GM12864 (cell line): ENCODE measurements around the gene EEF1AKMT1.

ENCODE experiments used
- DNase-seq: peaks from one replicate; pipeline ENCODE4 v3.0.0-alpha.2; 2011; ENCODE audit warnings: low read depth
- H3K4me3 ChIP-seq: 2 replicates; pipeline ENCODE4 v1.5.1; 2011; ENCODE audit warnings: mild to moderate bottlenecking, low read depth, low read length, control low read depth
- TF ChIP-seq, protein P1 (sequence below): IDR thresholded peaks from 2 replicates; pipeline ENCODE4 v1.5.1; 2011; ENCODE audit warnings: low read depth, mild to moderate bottlenecking, moderate library complexity, low read length, control low read depth, inconsistent platforms; ENCODE audit errors: missing control alignments

Gene EEF1AKMT1

DNA sequence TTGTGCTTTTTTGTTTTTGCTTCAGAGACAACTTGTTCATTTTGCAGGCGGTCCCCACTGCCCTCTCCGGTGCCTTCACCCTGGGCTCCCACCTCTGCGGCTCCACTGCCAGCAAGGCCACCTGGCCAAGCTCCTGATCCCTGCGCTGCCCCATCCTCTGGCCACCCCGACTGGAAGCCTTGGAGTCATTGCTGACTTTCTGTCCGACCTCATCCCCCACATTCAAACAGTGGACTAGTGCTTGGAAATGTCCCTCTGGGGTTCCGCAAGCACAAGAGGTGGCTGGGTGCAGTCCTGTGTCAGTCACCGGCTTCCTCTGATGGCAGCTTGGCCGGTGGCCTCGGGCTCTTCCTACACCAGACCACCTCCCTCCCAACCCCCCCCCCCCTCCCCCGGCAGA, 53.3 kb downstream of the EEF1AKMT1 start:
- TF ChIP-seq, protein P1, sequence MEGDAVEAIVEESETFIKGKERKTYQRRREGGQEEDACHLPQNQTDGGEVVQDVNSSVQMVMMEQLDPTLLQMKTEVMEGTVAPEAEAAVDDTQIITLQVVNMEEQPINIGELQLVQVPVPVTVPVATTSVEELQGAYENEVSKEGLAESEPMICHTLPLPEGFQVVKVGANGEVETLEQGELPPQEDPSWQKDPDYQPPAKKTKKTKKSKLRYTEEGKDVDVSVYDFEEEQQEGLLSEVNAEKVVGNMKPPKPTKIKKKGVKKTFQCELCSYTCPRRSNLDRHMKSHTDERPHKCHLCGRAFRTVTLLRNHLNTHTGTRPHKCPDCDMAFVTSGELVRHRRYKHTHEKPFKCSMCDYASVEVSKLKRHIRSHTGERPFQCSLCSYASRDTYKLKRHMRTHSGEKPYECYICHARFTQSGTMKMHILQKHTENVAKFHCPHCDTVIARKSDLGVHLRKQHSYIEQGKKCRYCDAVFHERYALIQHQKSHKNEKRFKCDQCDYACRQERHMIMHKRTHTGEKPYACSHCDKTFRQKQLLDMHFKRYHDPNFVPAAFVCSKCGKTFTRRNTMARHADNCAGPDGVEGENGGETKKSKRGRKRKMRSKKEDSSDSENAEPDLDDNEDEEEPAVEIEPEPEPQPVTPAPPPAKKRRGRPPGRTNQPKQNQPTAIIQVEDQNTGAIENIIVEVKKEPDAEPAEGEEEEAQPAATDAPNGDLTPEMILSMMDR, result no peak

DNA sequence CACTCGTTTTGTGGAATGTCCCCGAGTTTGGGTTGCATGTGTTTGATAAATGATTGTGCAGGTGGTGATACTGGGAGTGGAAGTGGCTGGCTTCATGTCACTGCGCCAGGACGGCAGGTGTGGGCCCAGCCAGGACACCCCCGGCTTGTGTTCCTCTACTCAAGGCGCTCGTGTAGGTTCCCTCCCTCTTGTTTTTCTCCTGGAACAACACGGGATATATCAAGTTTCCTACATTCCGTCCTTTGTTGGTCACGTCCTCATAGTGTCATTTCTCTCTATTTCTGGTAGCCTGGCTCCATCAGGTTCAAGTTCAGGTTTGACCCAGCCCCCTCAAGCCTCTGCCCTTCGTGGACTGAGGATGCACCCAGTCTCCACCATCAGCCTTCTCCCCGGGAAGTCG, 54.0 kb downstream of the EEF1AKMT1 start:
- DNase-seq, result no peak
- TF ChIP-seq, protein P1, result no peak
- no peak overlapping the region for H3K4me3 ChIP-seq

More for the DNA sequence above, 53.3 kb downstream of the EEF1AKMT1 start:
- no peak overlapping the region for H3K4me3 ChIP-seq
- DNase-seq, result no peak

GRCh38 chr13:20718958-20719566, 54.7 kb downstream of the EEF1AKMT1 start:
- TF ChIP-seq, protein P1, result no peak
- DNase-seq, result no peak
- H3K4me3 ChIP-seq, result no peak overlapping the region

GRCh38 chr13:20717581-20718542, 55.9 kb downstream of the EEF1AKMT1 start:
- DNase-seq, result no peak

DNA sequence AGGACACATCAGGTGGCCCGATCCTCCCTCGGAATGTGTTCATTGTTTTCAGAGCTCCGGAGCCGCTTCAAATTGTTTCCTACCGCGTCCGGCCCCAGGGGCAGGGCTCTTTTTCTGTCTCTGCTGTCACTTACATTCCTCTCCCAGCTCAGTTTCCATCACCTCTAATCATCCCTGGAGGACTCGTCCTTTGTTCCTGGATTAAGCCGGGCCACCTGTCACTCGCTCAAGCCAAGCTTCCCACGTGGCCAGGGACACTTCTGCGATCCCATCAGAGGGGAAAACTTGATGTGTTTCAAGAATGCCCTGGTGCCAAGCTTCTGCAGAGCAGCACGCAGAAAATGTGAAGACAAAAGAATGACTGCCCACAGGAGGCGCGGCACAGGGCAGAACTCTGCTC, 56.8 kb downstream of the EEF1AKMT1 start:
- no peak for DNase-seq
- TF ChIP-seq, protein P1, result no peak

More at GRCh38 chr13:20717581-20718542, 55.9 kb downstream of the EEF1AKMT1 start:
- H3K4me3 ChIP-seq, result no peak overlapping the region
- TF ChIP-seq, protein P1, result no peak

DNA sequence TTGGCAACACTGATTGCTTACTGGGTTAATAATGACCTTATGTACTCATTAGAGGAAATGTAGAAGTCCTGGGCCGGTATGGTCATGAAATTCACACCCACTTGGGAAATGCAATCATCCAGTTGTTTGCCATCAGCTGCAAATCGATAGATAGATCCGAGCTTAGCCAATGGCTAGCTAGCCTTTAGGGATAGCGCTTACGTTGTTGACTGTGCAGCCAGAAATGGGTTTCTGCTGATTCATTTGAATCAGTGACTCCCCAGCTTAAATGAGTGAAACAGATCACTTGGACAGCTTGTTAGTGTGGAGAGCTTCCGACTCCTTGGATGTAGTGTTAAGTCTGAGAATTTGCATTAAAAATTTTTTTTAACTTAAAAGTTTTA, 58.4 kb downstream of the EEF1AKMT1 start:
- H3K4me3 ChIP-seq, result no peak overlapping the region
- no peak for DNase-seq
- TF ChIP-seq, protein P1, result no peak

More for the DNA sequence above, 56.8 kb downstream of the EEF1AKMT1 start:
- no peak overlapping the region for H3K4me3 ChIP-seq
